GM19328 (cell line): ENCODE data around the gene PRRX2.

Source experiments
- ATAC-seq: cut with Tn5 transposase; IDR thresholded peaks from one replicate; pipeline ENCODE4 v1.9.1; 2021; ENCODE audit warnings: mild to moderate bottlenecking, moderate library complexity; ENCODE audit not compliant: unreplicated experiment

Gene PRRX2

GRCh38 chr9:129665389-129665775, at the start of gene PRRX2:
TSS of gene PRRX2 (plus strand) at chr9:129665647. CDS start at chr9:129665868, 221 bp downstream.
- no peak for ATAC-seq

GRCh38 chr9:129617167-129617566, 48.3 kb upstream of the PRRX2 start:
- no peak for ATAC-seq

GRCh38 chr9:129619787-129620668, 45.4 kb upstream of the PRRX2 start:
- no peak for ATAC-seq

GRCh38 chr9:129620669-129621295, 44.7 kb upstream of the PRRX2 start, which contains the start of gene C9orf50:
TSS of gene C9orf50 (minus strand) at chr9:129621101. CDS start at chr9:129620574, 527 bp downstream.
- ATAC-seq = no peak

- no peak for ATAC-seq
Observed at GRCh38 chr9:129623331-129623730, 42.1 kb upstream of the PRRX2 start.

- ATAC-seq = no peak
Observed at GRCh38 chr9:129624168-129624759, 41.2 kb upstream of the PRRX2 start.

- no peak for ATAC-seq
Observed at GRCh38 chr9:129624947-129625346, 40.5 kb upstream of the PRRX2 start.

GRCh38 chr9:129626079-129626624, 39.3 kb upstream of the PRRX2 start, which contains the start of gene NTMT1:
TSS of gene NTMT1 (plus strand) at chr9:129626163. CDS start at chr9:129632704, 6,541 bp downstream.
- peak; percentile 55 for ATAC-seq

- peak; percentile 23 for ATAC-seq
Observed at GRCh38 chr9:129626625-129627284, 38.7 kb upstream of the PRRX2 start.

GRCh38 chr9:129627556-129628440, 37.6 kb upstream of the PRRX2 start:
- ATAC-seq = no peak

GRCh38 chr9:129628709-129629108, 36.7 kb upstream of the PRRX2 start:
- no peak for ATAC-seq

- ATAC-seq = no peak
Observed at GRCh38 chr9:129629251-129629820, 36.1 kb upstream of the PRRX2 start.

- ATAC-seq = no peak
Observed at GRCh38 chr9:129630967-129631673, 34.3 kb upstream of the PRRX2 start.

GRCh38 chr9:129631674-129632129, 33.7 kb upstream of the PRRX2 start:
- ATAC-seq = no peak

- no peak for ATAC-seq
Observed at GRCh38 chr9:129632460-129632859, 33.0 kb upstream of the PRRX2 start.

GRCh38 chr9:129633207-129633606, 32.2 kb upstream of the PRRX2 start:
- no peak for ATAC-seq

- no peak for ATAC-seq
Observed at GRCh38 chr9:129633848-129634247, 31.6 kb upstream of the PRRX2 start.
